GM21737 (cell line): ENCODE measurements around the gene JUND.
"Not testable (repeated sequence)": the region's sequence is repeated elsewhere in the genome, so short reads cannot be mapped to it uniquely, and the experiment has no call there.

Source experiments
- ATAC-seq: cut with Tn5 transposase; IDR thresholded peaks from one replicate; pipeline ENCODE4 v1.9.1; 2021; ENCODE audit warnings: mild to moderate bottlenecking, moderate library complexity; ENCODE audit not compliant: unreplicated experiment

Gene JUND

DNA sequence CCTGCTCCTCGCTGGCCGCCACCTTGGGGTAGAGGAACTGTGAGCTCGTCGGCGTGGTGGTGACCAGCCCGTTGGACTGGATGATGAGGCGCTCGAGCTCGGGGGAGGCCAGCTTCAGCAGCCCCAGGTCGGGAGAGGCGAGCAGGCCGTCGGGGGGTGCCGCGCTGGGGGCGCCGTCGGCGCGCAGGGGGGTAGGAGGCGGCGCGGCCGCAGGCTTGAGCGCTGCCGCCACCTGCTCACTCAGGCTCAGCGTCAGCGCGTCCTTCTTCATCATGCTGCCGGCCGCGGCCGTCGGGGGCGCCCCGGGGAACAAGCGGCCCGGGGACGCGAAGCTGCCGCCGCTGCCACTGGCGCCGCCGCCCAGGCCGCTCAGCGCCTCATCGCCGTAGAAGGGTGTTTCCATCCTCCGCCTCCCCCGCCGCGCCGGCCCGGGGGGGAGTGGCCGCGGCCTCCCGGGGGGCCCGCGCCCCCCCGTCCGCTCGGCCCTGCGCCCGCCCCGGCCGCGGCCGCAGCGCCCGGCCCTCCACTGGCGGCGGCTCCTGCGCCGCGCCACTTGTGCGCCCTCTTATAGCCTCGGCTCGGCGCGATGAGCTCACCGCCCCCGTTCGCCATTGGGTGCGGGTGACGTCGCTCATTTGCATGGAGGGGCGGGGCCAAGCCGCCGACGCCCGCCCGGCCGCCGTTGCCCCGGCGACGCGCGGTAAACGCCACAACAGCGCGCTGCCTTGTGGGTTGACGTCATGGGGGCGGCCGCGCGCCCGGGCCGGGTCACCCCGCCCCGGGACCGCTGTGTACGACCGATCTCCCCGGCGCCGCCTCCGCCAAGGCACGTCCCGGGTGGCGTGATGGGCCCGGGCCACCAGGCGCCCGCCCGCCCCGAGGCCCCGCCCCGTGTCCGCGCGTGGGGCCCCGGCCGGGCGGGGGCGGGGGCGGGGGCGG, at the start of gene JUND:
TSS of gene JUND (minus strand) at position 541 of the 939 bp plus-strand sequence. CDS start at position 403, 138 bp downstream.
- ATAC-seq, result peak; percentile 58

DNA sequence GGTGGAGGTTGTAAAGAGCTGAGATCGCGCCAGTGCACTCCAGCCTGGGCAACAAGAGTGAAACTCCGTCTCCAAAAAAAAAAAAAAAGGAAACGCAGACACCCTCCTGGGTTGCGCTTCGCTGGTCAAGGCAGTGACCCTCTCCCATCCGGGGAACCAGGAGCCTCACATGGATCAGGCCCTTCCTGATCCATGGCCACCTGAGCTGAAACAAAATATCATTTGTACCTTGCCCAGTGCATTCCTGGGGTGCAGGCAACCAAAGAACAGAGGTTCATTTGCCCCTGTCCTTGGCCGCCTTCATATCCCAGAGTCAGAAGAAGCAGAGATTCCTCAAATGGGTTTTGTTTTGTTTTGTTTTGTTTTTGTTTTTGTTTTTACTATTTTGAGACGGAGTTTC, 49.4 kb upstream of the JUND start:
- ATAC-seq, result no peak

DNA sequence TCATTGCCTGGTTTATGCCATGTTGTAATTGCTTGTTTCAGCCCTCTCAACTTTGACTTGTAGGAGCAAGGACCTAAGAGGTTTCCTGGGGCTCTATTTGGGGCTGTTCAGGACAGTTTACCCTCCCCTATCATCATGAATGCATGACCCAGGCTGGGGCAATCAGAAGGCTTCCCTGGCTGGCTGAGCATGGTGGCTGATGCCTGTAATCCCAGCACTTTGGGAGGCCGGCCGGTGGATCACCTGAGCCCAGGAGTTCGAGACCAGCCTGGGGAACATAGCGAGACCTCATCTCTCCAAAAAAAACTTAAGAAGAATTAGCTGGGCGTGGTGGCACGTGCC, 47.6 kb upstream of the JUND start:
- ATAC-seq, result no peak

DNA sequence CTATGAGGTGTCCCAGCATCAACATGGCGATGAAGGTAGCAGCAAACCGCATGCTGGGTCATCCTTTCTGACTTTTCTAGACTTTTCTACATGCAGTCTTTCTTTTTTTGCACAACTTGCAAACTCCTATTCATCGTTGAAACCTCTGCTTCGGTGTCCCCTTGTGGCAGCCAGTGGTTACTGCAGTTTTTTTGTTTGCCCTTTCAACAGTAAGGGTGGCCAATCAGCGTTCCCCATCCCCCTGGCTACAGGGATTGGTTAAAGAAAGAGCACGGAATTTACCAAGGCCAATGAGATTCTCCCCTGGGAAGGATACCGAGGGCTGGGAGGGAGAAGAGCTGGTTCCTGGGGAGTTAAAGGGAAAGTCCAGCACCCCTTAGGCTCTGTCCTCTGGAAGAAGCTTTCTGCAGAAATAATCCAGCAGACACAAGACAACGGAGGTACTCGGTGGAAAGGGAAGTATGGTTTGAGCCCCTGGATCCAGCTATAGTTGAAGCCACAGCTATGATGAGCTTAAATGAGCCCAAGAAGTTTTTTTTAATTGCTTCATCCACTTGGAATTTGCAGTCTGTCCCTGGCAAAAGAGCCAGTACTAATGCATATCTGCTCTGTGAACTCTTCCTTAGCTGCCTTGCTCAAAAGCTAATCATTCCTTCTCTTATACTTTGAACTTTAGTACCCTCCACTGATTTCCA, 47.1 kb upstream of the JUND start:
- peak; percentile 91 for ATAC-seq

DNA sequence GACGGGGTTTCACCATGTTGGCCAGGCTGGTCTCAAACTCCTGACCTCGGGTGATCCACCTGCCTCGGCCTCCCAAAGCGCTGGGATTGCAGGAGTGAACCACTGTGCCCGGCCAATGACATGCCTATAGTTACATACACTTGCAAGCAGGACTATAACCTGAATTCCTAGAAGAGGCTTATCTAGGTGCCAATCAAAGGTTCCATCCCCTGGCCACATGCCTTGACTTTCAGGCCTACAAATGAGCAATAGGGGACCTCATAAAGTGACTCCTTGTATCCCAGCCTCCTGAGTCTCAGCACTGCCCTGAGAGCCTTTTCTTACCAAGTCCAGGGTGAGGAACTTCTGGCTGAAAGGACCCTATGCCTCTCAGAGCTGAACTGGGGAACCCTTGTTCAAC, 45.4 kb upstream of the JUND start:
- ATAC-seq, result no peak

DNA sequence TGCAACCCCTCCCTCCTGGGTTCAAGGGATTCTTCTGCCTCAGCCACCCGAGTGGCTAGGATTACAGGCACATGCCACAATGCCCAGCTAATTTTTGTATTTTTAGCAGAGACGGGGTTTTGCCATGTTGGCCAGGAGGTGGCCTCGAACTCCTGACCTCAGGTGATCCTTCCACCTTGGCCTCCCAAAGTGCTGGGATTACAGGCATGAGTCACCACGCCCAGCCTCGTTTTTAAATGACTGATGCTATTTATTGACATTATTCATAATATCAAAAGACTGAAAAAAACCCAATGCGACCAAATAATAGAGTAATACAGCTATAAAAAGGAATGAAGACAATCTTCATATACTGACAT, 42.9 kb upstream of the JUND start:
- not testable (repeated sequence) for ATAC-seq

DNA sequence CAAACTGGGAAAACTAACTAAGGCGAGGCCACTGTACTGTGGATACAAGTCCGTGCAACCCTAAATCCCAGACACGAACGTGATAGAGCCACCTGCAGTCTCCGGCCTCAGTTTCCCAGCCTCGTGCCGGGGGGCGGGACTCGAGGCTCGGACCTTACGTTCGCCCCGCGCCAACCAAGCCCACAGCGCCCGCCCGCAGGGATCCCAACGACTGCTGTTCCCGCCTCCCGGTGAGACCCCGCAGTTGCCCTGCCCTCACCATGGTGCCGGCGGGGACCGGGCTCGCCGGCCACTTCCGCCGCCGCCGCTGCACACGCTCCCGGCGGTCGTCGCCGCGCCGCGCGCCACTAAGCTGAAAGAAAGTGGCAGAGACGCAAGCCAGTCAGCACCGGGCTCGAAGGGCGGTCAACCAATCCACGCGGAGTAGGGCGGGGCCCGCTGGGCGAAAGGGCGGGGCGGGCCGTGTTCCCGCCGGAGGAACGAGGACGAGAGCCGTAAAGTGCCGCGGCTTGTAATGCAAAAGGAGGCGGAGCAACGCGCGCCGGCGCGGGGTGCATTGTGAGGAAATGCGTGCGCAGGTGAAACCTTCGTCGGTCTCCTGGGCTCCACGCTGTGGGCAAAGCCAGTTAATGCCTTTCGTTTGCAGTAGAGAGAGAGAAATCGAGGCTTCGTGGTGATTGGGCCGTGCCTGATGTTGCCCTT, 41.5 kb upstream of the JUND start, which contains the start of gene LSM4:
TSS of gene LSM4 (minus strand) at position 318 of the 702 bp plus-strand sequence. CDS start at position 262, 56 bp downstream.
- peak; percentile 88 for ATAC-seq

DNA sequence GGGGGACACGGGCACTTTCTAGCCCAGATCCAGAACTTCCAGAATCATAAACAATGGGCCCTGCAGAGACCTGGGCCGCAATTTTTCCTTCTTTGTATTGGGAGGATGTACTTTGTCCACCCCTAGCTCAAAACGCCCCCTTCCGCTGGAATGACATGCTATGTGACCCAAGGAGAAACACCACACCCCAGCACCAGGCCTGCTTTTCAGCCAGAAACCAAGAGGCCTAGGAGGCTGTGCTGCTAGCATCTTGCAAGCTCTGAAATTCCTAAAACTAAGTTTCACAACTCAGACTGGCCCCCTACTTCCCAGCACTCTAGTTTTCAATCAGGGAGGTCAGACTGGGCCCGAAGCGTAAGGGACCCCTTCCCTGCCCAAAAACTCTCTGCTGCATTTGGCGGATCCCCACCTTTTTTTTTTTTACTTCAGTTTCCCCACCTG, 40.9 kb upstream of the JUND start:
- ATAC-seq, result no peak

DNA sequence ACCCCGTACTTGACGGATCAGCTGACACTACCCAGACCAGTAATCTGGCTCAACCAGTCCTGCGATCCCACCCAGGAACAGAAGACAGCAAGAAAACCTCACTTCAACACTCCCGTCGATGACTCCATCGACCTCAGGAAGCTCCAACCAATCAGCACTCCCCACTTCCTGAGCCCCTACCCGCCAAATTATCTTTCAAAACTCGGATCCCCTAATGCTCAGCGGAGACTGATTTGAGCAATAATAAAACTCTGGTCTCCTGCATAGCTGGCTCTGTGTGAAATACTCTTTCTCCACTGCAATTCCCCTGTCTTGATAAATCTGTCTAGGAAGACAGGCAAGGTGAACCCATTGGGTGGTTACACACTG, 40.3 kb upstream of the JUND start:
- ATAC-seq, result no peak

DNA sequence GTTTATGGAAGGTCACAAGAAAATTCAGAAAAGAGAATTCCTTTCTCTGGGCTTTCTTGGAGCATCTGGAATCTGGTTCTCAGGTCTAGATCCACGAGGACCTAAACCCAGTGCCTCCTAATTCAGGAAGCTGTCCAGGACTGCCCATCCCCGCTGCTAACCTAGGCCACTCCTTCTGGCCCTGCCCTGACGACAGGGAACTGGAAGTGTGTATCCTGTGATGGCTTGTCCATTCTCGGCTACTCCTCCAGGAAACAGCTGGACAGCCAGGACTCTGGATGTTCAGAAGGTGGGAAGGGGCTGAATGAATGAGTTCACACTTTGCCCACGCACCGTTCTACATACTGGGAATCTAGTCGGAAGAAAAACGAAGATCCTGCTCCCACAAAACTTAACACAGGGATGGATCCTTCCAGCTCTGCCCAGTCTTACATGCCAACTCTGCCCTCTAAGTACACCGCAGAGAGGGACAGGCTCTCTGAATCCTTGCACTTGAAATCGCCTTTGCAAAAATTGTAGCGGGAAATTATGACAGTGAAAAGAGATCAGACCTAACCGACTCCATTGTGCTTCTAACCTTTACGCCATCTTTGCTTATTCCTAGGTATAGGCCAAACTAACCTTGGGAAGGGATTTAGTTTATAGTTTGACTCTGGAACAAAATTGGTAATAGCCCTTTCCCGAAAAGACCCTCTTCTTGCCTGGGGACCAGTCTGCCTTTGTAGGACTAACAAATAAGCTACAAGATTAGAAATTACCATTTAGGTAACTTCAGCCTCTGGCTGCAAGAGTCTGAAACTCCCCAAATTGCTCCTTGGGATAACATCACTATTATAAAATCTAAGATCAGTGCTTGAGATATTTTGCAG, 39.7 kb upstream of the JUND start:
- ATAC-seq, result no peak

DNA sequence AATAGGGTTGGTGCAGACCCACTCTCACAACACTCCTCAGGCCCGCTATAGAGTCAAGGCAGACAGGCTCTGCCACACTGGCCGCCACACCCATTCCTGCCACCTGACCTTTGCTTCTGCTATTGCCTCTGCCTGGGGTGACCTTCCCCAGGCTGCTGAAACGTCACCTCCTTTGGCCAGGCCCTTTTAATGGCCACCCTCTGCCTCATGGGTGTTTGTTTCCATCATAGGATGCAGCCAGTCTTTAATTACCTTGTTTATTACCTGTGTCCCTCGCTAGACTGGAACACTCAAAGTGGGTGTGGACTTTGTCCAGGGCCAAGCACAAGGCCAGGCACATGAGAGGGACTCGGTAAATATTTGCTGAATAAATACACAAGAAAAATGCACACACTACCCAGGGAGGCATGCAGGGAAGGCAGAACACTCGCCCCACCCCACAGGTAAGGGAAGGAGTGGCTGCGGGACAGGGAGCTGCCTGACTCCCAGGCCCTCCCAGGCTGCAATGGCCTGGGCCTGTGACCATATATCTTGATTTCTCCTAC, 38.2 kb upstream of the JUND start:
- no peak for ATAC-seq

DNA sequence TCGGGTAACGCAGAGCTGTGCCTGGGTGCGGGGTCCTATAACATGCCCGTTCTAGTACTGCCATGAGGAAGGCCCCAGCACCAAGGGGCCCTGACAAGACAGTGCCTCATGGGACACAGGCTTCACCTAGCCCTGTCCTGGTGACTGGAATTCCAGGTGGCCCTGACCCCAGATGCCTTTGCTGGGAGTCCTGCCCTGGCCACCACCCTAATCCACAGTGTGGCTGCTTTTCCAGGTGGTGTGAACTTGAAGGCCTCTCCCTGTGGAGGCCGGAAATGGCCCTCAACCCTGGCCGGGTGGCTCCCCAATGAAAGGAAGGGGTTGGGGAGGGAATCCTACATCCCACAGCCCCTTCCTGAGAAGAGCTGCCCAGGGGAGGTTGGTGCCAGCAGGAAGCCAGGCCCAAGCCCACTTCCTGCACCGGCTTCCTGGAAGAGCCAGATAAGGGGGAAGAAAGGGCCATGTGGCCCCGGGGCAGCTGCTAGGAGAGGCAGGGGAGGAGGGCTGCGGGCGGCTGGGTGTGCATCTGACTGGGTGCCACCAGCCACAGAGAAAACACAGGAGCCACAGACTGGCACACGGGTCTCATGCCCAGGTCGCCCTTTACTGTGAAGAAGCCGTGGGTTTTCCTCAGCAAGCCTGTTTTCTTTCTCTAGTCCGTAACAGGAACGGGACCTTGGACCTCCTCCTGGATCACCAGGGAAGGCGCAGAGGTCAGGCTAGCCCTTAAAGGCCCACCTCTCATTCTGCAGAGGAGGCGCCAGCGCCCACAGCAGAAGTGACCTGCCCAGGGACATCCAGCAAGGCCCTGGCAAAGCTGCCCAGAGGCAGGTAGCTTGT, 36.8 kb upstream of the JUND start:
- ATAC-seq, result no peak

DNA sequence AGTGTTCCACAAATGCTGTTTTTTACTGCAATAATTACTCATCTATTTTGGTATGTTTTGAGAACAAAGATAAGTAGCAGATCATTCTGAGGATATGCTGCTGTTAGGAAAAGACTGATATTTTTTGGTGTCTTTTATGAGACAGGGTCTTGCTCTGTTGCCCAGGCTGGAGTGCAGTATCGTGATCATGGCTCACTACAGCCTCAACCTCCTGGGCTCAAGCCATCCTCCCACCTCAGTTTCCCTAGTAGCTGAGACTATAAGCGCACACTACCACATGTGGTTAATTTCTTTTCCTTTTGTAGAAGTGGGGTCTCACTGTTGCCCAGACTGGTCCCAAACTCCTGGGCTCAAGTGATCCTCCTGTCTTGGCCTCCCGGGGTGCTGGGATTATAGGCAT, 32.0 kb upstream of the JUND start:
- ATAC-seq, result no peak

DNA sequence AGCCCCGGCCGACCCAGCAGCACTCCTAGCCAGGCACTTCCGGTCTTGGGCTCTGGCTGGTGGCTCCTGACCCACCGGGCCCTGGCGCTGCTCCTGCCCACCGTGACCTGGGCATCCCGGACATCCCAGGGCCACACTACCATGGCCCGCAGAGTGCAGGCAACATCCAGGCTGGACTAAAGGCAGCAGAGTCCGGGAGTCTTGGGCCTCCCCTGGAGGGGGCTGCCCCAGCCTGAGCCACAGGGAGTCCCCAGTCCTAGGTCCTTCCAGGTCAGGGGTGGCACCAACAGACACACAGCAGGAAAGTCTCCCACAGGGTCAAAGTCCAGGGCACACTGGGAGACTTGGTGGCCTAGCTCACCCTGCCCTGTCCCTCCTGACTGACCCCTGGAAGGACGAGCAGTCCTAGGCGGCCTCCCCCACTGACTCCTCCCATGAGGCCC, 30.7 kb upstream of the JUND start:
- no peak for ATAC-seq

DNA sequence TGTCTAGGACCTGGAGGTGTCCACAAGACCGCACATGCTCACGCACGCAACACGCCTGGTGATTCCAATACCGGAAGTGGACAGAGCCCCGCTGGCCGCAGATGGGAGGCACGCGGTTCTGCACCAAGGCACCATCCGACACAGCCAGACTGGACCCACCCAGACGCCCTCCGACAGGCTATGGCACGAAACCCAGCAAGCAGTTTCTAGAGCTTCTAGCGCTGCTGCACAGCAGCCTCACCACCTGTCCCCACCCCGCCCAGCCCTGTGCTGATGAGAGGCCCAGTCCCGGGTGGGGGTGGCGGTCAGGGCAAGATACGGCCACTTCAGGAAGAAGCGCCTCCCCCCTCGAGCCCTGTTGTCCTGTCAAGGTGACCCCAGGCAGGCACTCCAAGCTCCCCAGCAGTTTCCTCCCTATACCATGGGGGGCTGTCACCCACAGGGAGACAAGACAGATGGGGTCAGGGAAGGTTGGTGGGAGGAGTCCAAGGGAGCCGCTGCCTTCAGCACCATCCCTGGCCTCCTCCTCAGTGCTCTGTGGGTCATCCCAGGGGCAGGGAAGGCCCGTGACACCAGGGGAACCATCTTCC, 30.2 kb upstream of the JUND start:
- ATAC-seq, result no peak

DNA sequence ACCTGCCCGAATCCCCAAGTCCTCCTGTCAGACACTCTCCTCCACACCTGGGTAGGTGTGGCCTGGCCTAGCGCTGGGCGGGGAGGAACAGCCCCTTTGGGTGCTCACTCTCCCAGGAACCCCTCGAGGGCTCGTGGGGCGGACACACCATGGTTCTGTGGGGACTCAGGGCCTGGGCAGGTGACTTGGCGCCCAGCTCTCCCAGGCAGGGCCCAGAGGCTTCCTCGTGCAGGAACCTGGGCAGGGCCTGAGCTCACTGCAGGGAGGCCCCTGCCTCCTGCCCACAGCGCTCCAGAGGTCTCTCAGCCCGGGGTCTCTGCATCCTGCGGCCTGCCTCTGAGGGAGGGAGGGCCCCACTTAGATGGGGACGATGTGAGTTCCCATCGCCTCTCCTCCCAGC, 29.5 kb upstream of the JUND start:
- ATAC-seq, result no peak

DNA sequence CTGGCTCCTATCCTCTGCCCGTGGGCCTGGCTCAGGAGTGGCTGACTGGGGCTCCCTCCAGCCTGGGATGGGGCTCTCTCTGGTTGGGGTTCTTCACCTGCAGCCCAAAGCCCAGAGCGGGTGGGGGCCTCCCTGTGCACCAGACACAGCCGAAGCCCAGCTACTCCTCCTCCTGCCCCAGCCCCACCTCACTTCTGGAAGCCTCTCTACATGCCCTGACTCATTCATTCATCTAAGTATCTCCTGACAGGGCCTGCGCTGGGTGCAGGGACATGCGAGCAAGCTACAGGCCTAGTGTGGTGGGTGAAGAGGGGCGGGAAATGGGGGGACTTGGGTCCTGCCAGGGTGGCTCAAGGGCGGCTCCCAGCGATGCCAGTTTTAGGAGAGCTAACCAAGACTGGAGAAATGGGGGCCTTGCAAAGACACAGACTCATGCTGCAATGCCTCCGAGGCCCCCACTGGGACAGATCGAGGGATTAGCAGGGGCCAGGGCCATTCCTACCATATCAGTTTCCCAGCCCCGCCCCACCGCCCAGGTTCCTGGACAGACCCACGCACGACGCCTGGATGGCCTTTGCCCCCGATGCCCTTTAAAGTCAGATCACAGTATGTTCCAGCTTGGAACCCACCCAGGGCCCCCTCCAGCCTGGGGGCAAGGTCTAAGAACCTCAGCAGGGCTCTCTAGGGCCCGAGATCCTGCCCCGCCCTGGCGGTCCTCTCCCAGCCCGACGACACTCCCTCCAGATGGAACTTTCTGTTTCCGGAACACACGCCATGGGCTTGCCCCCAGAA, 28.9 kb upstream of the JUND start:
- no peak for ATAC-seq

DNA sequence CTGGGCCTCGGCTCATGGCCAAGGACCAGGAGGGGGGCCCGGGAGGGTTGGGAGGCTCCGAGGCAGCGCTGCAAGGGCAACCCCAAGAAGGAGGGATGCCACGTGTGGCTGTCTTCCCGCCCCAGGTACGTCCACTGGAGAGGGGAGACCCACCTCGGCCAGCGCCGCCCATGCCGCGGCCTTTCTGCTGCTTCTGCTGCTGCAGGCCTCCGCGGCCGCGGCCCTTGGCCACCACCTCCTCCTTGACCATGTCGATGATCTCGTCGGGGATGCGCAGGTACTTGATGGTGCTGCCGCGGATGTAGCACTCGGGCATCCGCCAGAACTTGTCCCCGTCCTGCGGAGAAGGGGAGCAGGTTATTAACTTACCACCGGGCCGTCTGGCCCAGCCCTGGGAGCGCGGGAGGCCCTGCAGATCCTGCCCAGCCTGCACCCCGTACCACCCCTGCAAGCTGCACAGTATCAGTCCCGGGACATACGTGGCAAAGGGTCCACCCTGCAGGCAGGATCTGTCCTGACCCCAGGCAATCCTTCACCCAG, 28.2 kb upstream of the JUND start:
- ATAC-seq, result no peak
